COR-L47 (cell line): ENCODE measurements around the gene HIRA.
"Not testable (repeated sequence)": the region's sequence is repeated elsewhere in the genome, so short reads cannot be mapped to it uniquely, and the experiment has no call there.

Experiments used
- DNase-seq: peaks from one replicate; lab custom pipeline; 2025; lab: John Stamatoyannopoulos, UW

The HIRA gene

GRCh38 chr22:19355413-19356157, 75.9 kb downstream of the HIRA start:
- no peak for DNase-seq

GRCh38 chr22:19354201-19354600, 77.3 kb downstream of the HIRA start:
- DNase-seq = no peak

DNA sequence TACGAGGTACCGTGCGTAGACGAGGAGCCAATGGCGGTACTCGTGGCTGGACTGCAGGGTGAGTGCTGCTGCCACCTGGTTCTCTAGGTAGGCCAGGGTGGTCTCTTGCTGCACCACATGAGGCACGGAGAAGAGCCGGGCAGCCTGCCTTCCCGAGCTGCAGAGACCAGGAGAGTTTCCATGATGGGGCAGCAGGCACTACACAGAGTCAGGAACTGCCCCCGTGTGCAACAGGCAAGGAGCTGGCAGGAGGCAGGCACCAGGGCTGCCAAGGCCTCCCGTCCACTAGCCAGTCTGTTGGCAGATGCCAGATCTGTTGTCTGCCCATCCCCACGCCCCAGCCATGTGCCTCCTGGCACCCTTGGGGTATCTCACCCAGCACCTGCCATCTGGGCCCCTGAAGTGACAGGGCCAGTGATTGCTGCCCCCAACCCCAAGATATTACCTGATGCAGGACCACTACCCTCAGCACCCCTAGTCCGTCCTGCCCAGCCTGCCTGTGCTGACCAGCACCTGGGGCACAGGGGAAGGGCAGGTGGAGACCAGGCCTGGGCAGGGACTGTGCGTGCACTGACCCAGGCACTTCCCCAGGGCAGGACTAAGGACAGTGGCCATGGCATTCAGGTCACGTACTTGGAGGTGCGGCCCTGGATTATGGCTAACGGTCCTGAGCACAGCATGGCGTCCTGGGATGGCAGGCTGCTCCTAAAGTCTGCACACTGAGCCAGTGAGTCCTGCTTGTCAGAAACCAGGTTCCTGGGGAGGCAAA, 78.0 kb downstream of the HIRA start:
- no peak for DNase-seq

GRCh38 chr22:19352766-19353165, 78.8 kb downstream of the HIRA start:
- DNase-seq = no peak

GRCh38 chr22:19352217-19352616, 79.3 kb downstream of the HIRA start:
- DNase-seq = no peak

DNA sequence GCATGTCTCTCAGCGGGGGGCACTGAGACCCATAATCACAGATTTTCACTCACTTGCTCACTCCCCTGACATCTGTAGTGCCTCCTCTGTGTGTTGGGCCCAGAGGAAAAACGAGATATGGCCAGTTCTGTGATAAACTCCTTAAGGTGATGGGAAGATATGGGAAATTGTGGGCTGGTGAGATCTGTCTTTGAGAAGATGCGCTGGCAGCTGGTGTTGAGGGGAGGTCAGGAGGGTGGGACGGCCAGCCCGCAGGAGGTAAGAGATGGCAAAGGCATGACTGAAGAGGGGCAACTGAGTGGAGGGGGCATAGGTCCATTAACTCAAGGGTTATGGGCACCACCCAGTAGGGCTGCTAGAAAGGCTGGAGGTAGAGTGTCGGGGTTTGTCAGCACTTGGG, 79.9 kb downstream of the HIRA start:
- DNase-seq = no peak

DNA sequence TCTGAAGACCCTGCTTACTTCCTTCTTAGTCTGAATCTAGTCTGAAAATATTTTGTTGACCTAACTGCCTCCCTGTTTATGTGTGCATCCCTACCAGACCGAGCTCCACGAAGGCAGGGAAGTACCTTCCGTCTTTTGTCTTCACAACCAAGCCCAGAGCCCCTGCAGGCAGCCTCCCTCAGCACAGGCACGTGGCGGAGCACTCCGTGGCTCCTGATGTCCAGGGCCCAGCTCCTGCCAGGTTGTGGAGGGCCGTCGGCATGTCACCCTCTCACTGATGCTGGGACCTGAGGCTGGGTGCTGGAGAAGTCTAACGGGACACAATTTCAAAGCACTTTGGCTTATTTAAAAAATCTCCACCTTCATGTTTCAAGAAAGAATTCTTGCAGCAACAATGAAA, 80.6 kb downstream of the HIRA start:
- no peak for DNase-seq

GRCh38 chr22:19350476-19350859, 81.1 kb downstream of the HIRA start:
- DNase-seq = no peak

GRCh38 chr22:19349778-19350475, 81.6 kb downstream of the HIRA start:
- DNase-seq = no peak

- no peak for DNase-seq
Observed at GRCh38 chr22:19346677-19347265, 84.8 kb downstream of the HIRA start.

DNA sequence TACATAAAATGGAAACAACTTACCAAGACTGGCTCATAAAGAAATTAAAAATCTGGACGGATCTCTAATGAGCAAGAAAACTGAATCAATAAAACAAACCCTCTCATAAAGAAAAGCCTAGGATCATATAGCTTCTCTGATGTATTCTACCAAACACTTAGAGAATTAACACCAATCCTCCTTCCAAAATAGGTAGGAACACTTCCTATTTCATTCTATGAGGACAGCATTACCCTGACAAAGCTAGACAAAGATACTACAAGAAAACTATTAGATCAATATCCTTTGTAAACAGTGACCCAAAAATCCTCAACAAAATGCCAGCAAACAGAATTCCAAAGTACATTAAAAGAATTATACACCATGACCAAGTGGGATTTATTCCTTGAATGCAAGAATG, 87.1 kb downstream of the HIRA start:
- no peak for DNase-seq

GRCh38 chr22:19343470-19343869, 88.1 kb downstream of the HIRA start:
- DNase-seq = no peak

DNA sequence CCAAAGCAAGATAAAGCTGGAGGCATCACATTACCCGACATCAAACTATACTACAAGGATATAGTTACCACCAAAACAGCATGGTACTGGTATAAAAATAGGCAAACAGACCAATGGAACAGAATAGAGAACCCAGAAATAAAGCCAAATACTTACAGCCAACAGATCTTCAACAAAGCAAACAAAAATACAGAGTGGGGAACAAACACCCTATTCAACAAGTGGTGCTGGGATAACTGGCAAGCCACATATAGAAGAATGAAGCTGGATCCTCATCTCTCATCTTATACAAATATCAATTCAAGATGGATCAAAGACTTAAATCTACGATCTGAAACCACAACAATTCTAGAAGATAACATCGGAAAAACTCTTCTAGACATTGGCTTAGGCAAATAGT, 90.0 kb downstream of the HIRA start:
- no peak for DNase-seq

- no peak for DNase-seq
Observed at GRCh38 chr22:19337137-19337536, 94.4 kb downstream of the HIRA start.

DNA sequence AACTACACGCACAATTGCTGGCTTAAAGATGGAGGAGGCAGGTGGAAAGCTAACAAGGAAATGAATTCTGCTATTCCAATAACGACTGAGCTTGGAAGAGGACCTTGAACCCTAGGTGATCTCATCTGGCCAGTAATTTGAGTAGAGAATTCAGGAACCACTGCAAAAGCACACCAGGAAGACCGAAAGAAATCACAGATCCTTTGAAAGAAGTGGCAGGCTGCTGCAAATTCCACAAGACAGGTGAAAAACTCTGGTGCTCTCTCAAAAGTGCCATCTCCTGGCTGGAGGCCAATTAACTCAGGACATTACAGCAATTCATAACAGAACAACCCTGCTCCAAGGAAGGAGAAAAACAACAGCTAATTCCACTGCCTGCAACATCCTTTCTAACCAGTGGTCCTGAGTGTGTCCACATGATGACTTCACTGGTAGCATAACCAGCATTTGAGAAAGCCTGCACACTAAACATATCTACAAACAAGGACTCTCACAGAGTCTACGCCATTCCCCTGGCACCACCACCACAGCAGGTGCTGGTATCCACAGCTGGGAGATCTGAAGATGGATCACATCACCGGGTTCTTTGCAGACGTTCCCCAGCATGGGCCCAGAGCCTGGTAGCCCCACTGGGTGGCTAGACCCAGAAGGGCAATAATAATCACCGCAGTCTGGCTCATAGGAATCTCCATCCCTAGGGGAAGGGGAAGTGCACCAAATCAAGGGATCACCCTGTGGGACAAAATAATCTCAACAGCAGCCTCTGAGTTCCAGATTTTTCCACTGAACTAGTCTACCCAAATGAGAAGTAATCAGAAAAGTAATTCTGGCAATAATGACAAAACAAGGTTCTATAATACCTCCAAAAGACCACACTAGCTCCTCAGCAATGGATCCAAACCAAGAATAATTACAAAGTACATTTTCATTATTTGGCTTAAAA, 95.1 kb downstream of the HIRA start:
- DNase-seq = no peak

GRCh38 chr22:19331975-19332374, 99.6 kb downstream of the HIRA start:
- DNase-seq = no peak

DNA sequence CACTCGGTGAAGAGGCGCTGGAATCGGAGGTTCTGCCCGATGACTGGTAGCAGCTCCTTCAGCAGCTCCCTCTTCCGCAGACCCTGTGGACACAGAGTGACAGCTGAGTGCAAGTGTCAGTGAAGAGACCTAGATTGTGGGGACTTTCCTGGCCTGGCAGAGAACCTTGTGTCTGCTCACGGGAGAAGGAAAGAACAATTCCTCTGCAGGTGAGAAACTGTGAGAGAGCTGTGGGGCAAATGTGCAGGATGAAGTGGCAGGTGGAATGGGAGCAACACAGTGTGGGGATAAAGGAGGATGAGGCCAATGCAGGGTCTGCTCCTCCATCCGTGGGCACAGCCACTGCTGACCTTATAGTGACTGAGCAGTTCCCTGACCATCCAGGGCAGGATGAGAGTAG, 100.1 kb downstream of the HIRA start:
- DNase-seq = no peak

DNA sequence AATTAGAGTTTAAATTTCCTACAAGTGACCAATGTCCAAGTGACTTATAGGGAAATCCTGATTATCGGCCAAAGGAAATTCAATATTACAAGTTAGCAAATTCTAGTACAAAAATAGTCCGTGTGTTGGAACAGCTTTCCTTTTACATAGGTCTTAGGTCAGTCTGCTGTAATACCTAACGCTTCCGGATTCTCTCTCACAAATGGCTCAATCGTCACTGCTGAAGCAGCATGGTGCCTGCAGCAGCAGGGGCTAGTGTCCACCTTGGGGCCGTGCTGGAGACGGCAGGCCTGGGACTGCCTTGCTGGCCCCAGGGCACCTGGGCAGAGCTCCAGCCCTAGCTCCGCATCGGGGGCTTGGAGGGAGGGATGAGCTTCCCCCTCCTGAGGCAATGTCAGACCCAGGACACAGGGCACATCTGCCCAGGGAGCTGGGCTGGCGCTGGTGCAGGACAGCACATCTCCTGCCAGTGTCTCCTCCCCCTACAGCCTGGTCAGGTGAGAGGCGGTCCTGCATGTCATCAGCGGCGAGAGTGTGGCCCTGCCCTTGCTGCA, 100.6 kb downstream of the HIRA start:
- DNase-seq = no peak

DNA sequence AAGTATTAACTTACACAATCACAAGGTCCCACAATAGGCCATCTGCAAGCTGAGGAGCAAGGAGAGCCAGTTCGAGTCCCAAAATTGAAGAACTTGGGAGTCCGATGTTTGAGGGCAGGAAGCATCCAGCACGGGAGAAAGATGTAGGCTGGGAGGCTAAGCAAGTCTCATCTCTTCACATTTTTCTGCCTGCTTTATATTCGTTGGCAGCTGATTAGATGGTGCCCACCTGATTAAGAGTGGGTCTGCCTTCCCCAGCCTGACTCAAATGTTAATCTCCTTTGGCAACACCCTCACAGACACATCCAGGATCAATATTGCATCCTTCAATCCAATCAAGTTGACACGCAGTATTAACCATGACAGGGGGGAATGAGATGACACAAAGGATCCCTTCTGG, 101.3 kb downstream of the HIRA start:
- DNase-seq = not testable (repeated sequence)

DNA sequence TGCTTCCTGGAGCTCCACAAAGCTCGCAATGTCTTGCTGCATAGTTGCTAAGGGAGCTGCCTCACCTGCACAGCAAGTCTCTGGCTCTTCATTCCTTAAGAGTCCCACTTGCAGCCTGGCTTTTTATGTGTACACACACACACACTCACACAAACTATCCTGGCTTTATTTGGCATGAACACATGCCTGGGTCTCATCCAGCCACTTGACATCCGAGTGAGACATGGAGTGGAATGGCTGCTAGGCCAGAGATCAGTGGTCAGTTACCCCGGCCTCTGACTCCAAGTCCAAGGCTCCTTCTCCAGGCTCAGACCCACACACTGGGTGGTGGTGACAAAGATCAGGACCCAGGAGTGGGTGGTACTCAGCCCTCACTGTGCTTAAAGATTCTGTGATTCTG, 102.1 kb downstream of the HIRA start:
- no peak for DNase-seq

- no peak for DNase-seq
Observed at GRCh38 chr22:19325296-19325948, 106.1 kb downstream of the HIRA start.
